ENCODE data around the gene AP1G1. TPM values are rescaled to one million over a fixed set of nuclear protein-coding genes. Genes with fewer than 3 reads are reported as not detected.
A peak's percentile ranks its signal among the peaks of the same experiment; 100 is the strongest.
"Not testable (repeated sequence)": the region's sequence is repeated elsewhere in the genome, so short reads cannot be mapped to it uniquely, and the experiment has no call there.

The AP1G1 gene
- total RNA-seq, 1 donor from 2014 or later = 90.5 TPM

- Mint-ChIP-seq H3K27me3 (no peaks in the 10 kb centered on the region), H3K27ac (peak overlapping the region; percentile 28), H3K9me3 (no peaks in the 10 kb centered on the region), H3K4me1 (ENCODE audit: unreplicated experiment) (peaks cover 10% of the 10 kb centered on the region), H3K4me3 (peak overlapping the region; percentile 27), H3K36me3 (peaks cover 16% of the 10 kb centered on the region)
- no peak for DNase-seq (ENCODE audit: extremely low spot score, unreplicated experiment)
- TF ChIP-seq, protein P1, sequence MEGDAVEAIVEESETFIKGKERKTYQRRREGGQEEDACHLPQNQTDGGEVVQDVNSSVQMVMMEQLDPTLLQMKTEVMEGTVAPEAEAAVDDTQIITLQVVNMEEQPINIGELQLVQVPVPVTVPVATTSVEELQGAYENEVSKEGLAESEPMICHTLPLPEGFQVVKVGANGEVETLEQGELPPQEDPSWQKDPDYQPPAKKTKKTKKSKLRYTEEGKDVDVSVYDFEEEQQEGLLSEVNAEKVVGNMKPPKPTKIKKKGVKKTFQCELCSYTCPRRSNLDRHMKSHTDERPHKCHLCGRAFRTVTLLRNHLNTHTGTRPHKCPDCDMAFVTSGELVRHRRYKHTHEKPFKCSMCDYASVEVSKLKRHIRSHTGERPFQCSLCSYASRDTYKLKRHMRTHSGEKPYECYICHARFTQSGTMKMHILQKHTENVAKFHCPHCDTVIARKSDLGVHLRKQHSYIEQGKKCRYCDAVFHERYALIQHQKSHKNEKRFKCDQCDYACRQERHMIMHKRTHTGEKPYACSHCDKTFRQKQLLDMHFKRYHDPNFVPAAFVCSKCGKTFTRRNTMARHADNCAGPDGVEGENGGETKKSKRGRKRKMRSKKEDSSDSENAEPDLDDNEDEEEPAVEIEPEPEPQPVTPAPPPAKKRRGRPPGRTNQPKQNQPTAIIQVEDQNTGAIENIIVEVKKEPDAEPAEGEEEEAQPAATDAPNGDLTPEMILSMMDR (conservative IDR thresholded peaks at IDR 0.05) = no peak
These were observed 5.3 kb downstream of the AP1G1 start for GRCh38 chr16:71803305-71803690.

DNA sequence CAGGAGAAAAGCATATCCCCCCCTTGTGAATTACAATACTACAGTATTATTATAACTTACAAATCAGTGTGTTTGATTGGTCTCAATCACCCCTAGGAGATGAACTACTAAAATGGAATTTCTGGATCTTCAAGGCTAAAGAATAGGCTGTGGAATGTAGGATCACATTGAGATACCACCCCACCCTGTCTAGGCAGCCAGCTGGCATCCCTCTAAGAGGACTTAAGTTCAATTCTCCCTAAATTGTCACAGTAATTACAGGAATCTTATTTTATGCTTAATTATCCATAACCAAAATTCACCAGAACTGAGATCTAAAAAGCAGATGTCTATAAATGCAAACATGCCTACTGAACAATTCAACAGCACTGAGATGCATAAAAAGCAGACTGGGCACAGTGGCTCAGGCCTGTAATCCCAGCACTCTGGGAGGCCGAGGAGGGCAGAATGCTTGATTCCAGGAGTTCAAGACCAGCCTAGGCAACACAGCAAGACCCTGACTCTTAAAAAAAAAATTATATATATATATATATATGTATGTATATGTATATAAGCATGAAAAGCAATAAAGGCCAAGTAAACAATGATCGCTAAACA is 12.0 kb downstream of the AP1G1 start:
- Mint-ChIP-seq H3K36me3 (peaks cover 12% of the 10 kb centered on the region), H3K27ac (no peak overlapping the region), H3K27me3 (no peaks in the 10 kb centered on the region), H3K4me3 (no peak overlapping the region), H3K9me3 (no peaks in the 10 kb centered on the region), H3K4me1 (ENCODE audit: unreplicated experiment) (peaks cover 14% of the 10 kb centered on the region)
- DNase-seq (ENCODE audit: extremely low spot score, unreplicated experiment) = no peak
- TF ChIP-seq, protein P1 (conservative IDR thresholded peaks at IDR 0.05) = no peak

DNA sequence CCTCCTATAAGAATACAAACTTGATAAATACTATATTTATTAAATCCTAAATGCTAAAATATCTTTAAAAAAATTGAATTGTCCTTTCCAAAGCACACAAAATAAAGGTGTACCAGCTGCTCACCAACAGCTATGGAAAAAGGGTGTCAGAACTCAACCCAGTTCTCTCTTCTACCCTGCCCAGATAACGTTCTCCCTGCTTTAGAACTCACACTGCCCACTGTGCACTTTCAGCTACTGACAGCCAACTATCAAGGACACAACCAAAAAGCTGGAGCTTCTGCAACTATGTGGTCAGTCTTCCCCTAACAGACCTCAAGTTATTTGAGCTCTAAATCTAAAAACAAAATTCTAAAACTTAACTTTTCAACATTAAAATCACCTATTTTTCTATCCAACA is 13.7 kb downstream of the AP1G1 start:
- Mint-ChIP-seq H3K27ac (peak overlapping the region; percentile 74), H3K27me3 (no peaks in the 10 kb centered on the region), H3K4me3 (no peak overlapping the region), H3K36me3 (peaks cover 8% of the 10 kb centered on the region), H3K9me3 (no peaks in the 10 kb centered on the region), H3K4me1 (ENCODE audit: unreplicated experiment) (peaks cover 14% of the 10 kb centered on the region)
- TF ChIP-seq, protein P1 (conservative IDR thresholded peaks at IDR 0.05) = no peak
- DNase-seq (ENCODE audit: extremely low spot score, unreplicated experiment) = no peak

DNA sequence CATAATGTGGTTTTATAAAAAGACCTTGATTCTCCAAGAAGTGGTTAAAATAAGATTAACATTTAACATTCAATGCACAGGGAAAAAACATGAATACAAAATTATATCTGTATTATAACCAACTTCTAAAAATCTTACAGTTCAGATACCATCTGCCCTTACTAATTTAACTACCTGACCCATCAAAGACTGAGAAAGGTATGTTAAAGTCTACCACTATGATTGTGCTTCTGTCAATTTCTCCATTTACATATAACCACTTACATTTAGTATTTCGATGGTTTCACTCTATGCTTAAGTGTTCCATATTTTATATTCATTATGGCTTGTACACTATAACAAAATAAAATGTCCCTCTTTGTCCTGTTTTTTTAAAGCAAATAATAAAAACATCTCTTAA is 14.6 kb downstream of the AP1G1 start:
- H3K4me1 Mint-ChIP-seq (ENCODE audit: unreplicated experiment) = peaks cover 14% of the 10 kb centered on the region
- TF ChIP-seq, protein P1 (conservative IDR thresholded peaks at IDR 0.05) = no peak
- no peaks in the 10 kb centered on the region for H3K27me3 Mint-ChIP-seq
- DNase-seq (ENCODE audit: extremely low spot score, unreplicated experiment) = no peak
- no peak overlapping the region for H3K27ac Mint-ChIP-seq
- no peak overlapping the region for H3K4me3 Mint-ChIP-seq
- H3K36me3 Mint-ChIP-seq = peaks cover 12% of the 10 kb centered on the region
- no peaks in the 10 kb centered on the region for H3K9me3 Mint-ChIP-seq

GRCh38 chr16:71792176-71792575 is 16.5 kb downstream of the AP1G1 start:
- no peak for DNase-seq (ENCODE audit: extremely low spot score, unreplicated experiment)
- TF ChIP-seq, protein P1 (conservative IDR thresholded peaks at IDR 0.05) = no peak
- Mint-ChIP-seq H3K36me3 (peaks cover 27% of the 10 kb centered on the region), H3K4me1 (ENCODE audit: unreplicated experiment) (peaks cover 14% of the 10 kb centered on the region), H3K27ac (peak overlapping the region; percentile 1), H3K27me3 (no peaks in the 10 kb centered on the region), H3K9me3 (no peaks in the 10 kb centered on the region), H3K4me3 (no peak overlapping the region)

DNA sequence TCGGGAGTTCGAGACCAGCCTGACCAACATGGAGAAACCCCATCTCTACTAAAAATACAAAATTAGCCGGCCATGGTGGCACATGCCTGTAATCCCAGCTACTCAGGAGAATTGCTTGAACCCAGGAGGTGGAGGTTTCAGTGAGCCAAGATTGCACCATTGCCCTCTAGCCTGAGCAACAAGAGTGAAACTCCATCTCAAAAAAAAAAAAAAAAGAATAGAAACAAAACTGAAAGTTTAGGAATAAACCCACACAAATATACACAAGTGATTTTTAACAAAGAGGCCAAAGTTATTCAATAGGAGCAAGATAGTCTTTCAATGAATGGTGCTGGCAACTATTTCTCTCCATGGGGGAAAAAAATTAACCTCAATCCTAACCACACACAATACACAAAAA is 18.3 kb downstream of the AP1G1 start:
- H3K27me3 Mint-ChIP-seq; H3K4me3 Mint-ChIP-seq; H3K4me1 Mint-ChIP-seq (ENCODE audit: unreplicated experiment); DNase-seq (ENCODE audit: extremely low spot score, unreplicated experiment); H3K9me3 Mint-ChIP-seq: not testable (repeated sequence)
- Mint-ChIP-seq H3K36me3 (peaks cover 23% of the 10 kb centered on the region), H3K27ac (peak overlapping the region; percentile 46)

Data from type B pancreatic cell (in vitro differentiated cells).